HL-60 (cell line): ENCODE measurements around the gene TAF4.
A peak's percentile ranks its signal among the peaks of the same experiment; 100 is the strongest.

Experiments
- DNase-seq, 2 experiments: peaks; one replicate each; pipeline ENCODE4 v3.0.0-alpha.2; 2010 to 2020; ENCODE audit warnings: low read depth in 1 of 2, low spot score in 1 of 2
- H3K27ac ChIP-seq: fragments of 250-450 bp; sonication (Bioruptor Pico); replicated peaks from 2 replicates; pipeline ENCODE4 v1.5.1; 2020; ENCODE audit warnings: mild to moderate bottlenecking, moderate library complexity
- H3K27me3 ChIP-seq: fragments of 250-450 bp; sonication (Bioruptor Pico); 2 replicates; pipeline ENCODE4 v1.5.1; 2021; ENCODE audit warnings: mild to moderate bottlenecking, moderate library complexity; ENCODE audit not compliant: insufficient read depth, poor library complexity, severe bottlenecking
- H3K4me3 ChIP-seq: replicated peaks from 2 replicates; pipeline ENCODE4 v1.5.1; 2011; ENCODE audit warnings: mild to moderate bottlenecking, control low read depth, low read length; ENCODE audit not compliant: insufficient read depth
- CTCF ChIP-seq: IDR thresholded peaks from one replicate; pipeline ENCODE4 v1.5.1; 2011; ENCODE audit warnings: low read length, control low read depth, inconsistent platforms; ENCODE audit not compliant: insufficient read depth
- GABPA ChIP-seq: IDR thresholded peaks from 2 replicates; pipeline ENCODE4 v1.6.1; 2012; ENCODE audit warnings: low read depth
- POLR2AphosphoS5 ChIP-seq: IDR thresholded peaks from 2 replicates; pipeline ENCODE4 v1.6.1; 2012; ENCODE audit warnings: low read depth
- REST ChIP-seq: IDR thresholded peaks from 2 replicates; pipeline ENCODE4 v1.6.1; 2012; ENCODE audit warnings: low read depth; ENCODE audit not compliant: insufficient replicate concordance
- SPI1 ChIP-seq: IDR thresholded peaks from 2 replicates; pipeline ENCODE4 v1.6.1; 2012; ENCODE audit warnings: low read depth, mild to moderate bottlenecking, borderline replicate concordance

Gene TAF4

GRCh38 chr20:61997372-61997771 lies 68.3 kb downstream of the TAF4 start:
- no peak for TF ChIP-seq POLR2AphosphoS5
- no peak for TF ChIP-seq GABPA
- no peak for TF ChIP-seq SPI1
- TF ChIP-seq CTCF = no peak
- no peak for TF ChIP-seq REST
- H3K27me3 ChIP-seq = no peaks in the 10 kb centered on the region

GRCh38 chr20:61994546-61994945 lies 71.1 kb downstream of the TAF4 start:
- DNase-seq = no peak
- H3K27ac ChIP-seq = no peak overlapping the region
- no peak overlapping the region for H3K4me3 ChIP-seq
- no peaks in the 10 kb centered on the region for H3K27me3 ChIP-seq
- TF ChIP-seq GABPA (no peak), POLR2AphosphoS5 (no peak), CTCF (no peak), SPI1 (no peak), REST (no peak)

More at GRCh38 chr20:61997372-61997771, 68.3 kb downstream of the TAF4 start:
- no peak for DNase-seq
- Histone ChIP-seq H3K27ac (no peak overlapping the region), H3K4me3 (no peak overlapping the region)

- H3K27me3 ChIP-seq = no peaks in the 10 kb centered on the region
- no peak overlapping the region for H3K4me3 ChIP-seq
- no peak overlapping the region for H3K27ac ChIP-seq
- DNase-seq = no peak
- TF ChIP-seq SPI1 (peak; percentile 29; the same call in 1 of the 2 replicates), GABPA (no peak)
Observed at GRCh38 chr20:61993058-61993457, 72.6 kb downstream of the TAF4 start.

GRCh38 chr20:61991476-61991875 lies 74.2 kb downstream of the TAF4 start:
- DNase-seq = no peak
- no peak overlapping the region for H3K4me3 ChIP-seq
- no peak for TF ChIP-seq REST
- no peak for TF ChIP-seq GABPA
- TF ChIP-seq CTCF = no peak
- no peak for TF ChIP-seq POLR2AphosphoS5
- TF ChIP-seq SPI1 = no peak
- no peak overlapping the region for H3K27ac ChIP-seq
- no peaks in the 10 kb centered on the region for H3K27me3 ChIP-seq
